K562 (cell line): ENCODE results near the gene RAB5A. TPM values are rescaled to one million over a fixed set of nuclear protein-coding genes. Genes with fewer than 3 reads are reported as not detected.
A peak's percentile ranks its signal among the peaks of the same experiment; 100 is the strongest.

Source experiments
- ARID4B ChIP-seq: sonication (generic); formaldehyde crosslinking; IDR thresholded peaks from 2 replicates; pipeline ENCODE4 v1.8.0; 2022; ENCODE audit warnings: mild to moderate bottlenecking, missing genetic modification reagents
- BDP1 ChIP-seq: IDR thresholded peaks from 3 replicates; pipeline ENCODE4 v1.6.1; 2011; ENCODE audit not compliant: insufficient read length, insufficient read depth
- BRD4 ChIP-seq: fragments of 200-600 bp; sonication (generic); IDR thresholded peaks from 2 replicates; pipeline ENCODE4 v1.6.1; 2017; ENCODE audit warnings: inconsistent platforms
- CBFA2T3 ChIP-seq: fragments of 450-650 bp; IDR thresholded peaks from 2 replicates; pipeline ENCODE4 v1.6.1; 2017
- CBX5 ChIP-seq: IDR thresholded peaks from 2 replicates; pipeline ENCODE4 v1.6.1; 2014; ENCODE audit warnings: low read depth, borderline replicate concordance
- CHCHD3 ChIP-seq: fragments of 250-450 bp; sonication (Bioruptor Pico); IDR thresholded peaks from 2 replicates; pipeline ENCODE4 v2.1.2; 2022; ENCODE audit warnings: mild to moderate bottlenecking
- GABPA ChIP-seq: fragments of 200-800 bp; sonication (Bioruptor generic); conservative IDR thresholded peaks from 2 replicates; pipeline ENCODE4 v1.6.1; 2016; ENCODE audit warnings: low read depth, missing genetic modification characterization, missing compliant biosample characterization
- GABPB1 ChIP-seq: sonication (generic); formaldehyde crosslinking; IDR thresholded peaks from 2 replicates; pipeline ENCODE4 v1.8.0; 2022; ENCODE audit warnings: mild to moderate bottlenecking, missing genetic modification reagents
- GATA2 ChIP-seq: sonication (generic); formaldehyde crosslinking; IDR thresholded peaks from 2 replicates; pipeline ENCODE4 v1.4.0; 2020; ENCODE audit warnings: mild to moderate bottlenecking, missing genetic modification reagents
- KDM1A ChIP-seq, 2 experiments: fragments of 450-650 bp; IDR thresholded peaks; 2 replicates each; pipeline ENCODE4 v1.6.1; 2016; ENCODE audit warnings: mild to moderate bottlenecking in 2 of 2
- KLF1 ChIP-seq: fragments of 450-650 bp; IDR thresholded peaks from 2 replicates; pipeline ENCODE4 v1.6.1; 2016; ENCODE audit warnings: missing genetic modification characterization, missing compliant biosample characterization
- MED1 ChIP-seq: sonication (generic); formaldehyde crosslinking; IDR thresholded peaks from 2 replicates; pipeline ENCODE4 v1.8.1; 2023; ENCODE audit warnings: missing genetic modification reagents, borderline replicate concordance
- MTA2 ChIP-seq: fragments of 450-650 bp; IDR thresholded peaks from 2 replicates; pipeline ENCODE4 v1.6.1; 2016; ENCODE audit warnings: low read depth
- NFRKB ChIP-seq: fragments of 450-650 bp; IDR thresholded peaks from 2 replicates; pipeline ENCODE4 v1.6.1; 2016; ENCODE audit warnings: low read depth
- RB1 ChIP-seq: fragments of 450-650 bp; IDR thresholded peaks from 2 replicates; pipeline ENCODE4 v1.6.1; 2017; ENCODE audit warnings: low read depth, mild to moderate bottlenecking
- SREBF2 ChIP-seq: sonication (generic); formaldehyde crosslinking; IDR thresholded peaks from 2 replicates; pipeline ENCODE4 v1.4.0; 2020; ENCODE audit warnings: mild to moderate bottlenecking, missing genetic modification reagents
- ZBTB33 ChIP-seq: sonication (generic); formaldehyde crosslinking; IDR thresholded peaks from 2 replicates; pipeline ENCODE4 v1.8.1; 2023; ENCODE audit warnings: mild to moderate bottlenecking, missing genetic modification reagents
- ZBTB5 ChIP-seq: fragments of 450-650 bp; IDR thresholded peaks from 2 replicates; pipeline ENCODE4 v1.6.1; 2017; ENCODE audit warnings: antibody characterized with exemption
- ZNF449 ChIP-seq: fragments of 250-450 bp; sonication (Bioruptor Pico); IDR thresholded peaks from 2 replicates; pipeline ENCODE4 v1.8.0; 2022; ENCODE audit warnings: moderate library complexity, mild to moderate bottlenecking, inconsistent platforms
- ZNF668 ChIP-seq: fragments of 250-450 bp; sonication (Bioruptor Pico); IDR thresholded peaks from 2 replicates; pipeline ENCODE4 v1.8.0; 2022; ENCODE audit warnings: mild to moderate bottlenecking, inconsistent platforms
- polyA plus RNA-seq, 8 experiments: library from polyadenylated mRNA; depleted of rRNA in 4 of 8; stranded (reverse) in 5 of 8; unstranded in 3 of 8; fragments of >200 nt; fragmentation: Nextera tagmentation in 2 of 8; fragmentation: Illumina TruSeq in 1 of 8; extraction: Ambion mirVana in 2 of 8; extraction: Trizol in 1 of 8; gene quantifications; 2 replicates each; pipeline versions ENCODE4 v1.2.1 to v1.2.3, GENCODE V29; 2011 to 2014; ENCODE audit warnings: inconsistent platforms in 1 of 8, missing spikeins in 1 of 8
- total RNA-seq, 7 experiments: library from RNA; depleted of rRNA in 6 of 7; stranded (reverse); fragments of >200 nt in 6 of 7; fragmentation: Illumina TruSeq in 2 of 7; extraction: Trizol in 2 of 7; gene quantifications; 2 replicates each; pipeline versions ENCODE4 v1.2.1 to v1.2.3, GENCODE V29; 2011 to 2021; ENCODE audit warnings: low replicate concordance in 1 of 7

The RAB5A gene
- total and polyA plus RNA-seq, 9 of the 15 experiments (the other 6 are each of a cell fraction or from before 2014, with no cell fraction given), result 28.3 to 64.2 (median 49.0) TPM

- no peak for TF ChIP-seq ZNF449 (CRISPR knock-in tag)
- TF ChIP-seq ARID4B (CRISPR knock-in tag), result no peak
- no peak for TF ChIP-seq ZBTB5
- no peak for TF ChIP-seq MED1 (CRISPR knock-in tag)
- TF ChIP-seq GATA2 (CRISPR knock-in tag), result peak; percentile 97
- TF ChIP-seq GABPA (tag), result 0 out of 2 replicates have a peak, but pooled peaks have one; percentile 36
- TF ChIP-seq CBX5, result no peak
- no peak for TF ChIP-seq KLF1 (tag)
- TF ChIP-seq BRD4, result no peak
- no peak for TF ChIP-seq ZNF668
- TF ChIP-seq KDM1A (IDR thresholded peaks at IDR 0.05), result peak; percentile 88 to 89
- peak; percentile 51; the same call in 1 of the 2 replicates for TF ChIP-seq RB1
- 0 out of 2 replicates have a peak, but pooled peaks have one; percentile 26 for TF ChIP-seq ZBTB33 (CRISPR knock-in tag)
- peak; percentile 99 for TF ChIP-seq CBFA2T3
- no peak for TF ChIP-seq SREBF2 (CRISPR knock-in tag)
- TF ChIP-seq BDP1, result no peak
- TF ChIP-seq CHCHD3 (CRISPR knock-in tag), result no peak
- no peak; the same call in 1 of the 2 replicates for TF ChIP-seq GABPB1 (CRISPR knock-in tag)
- TF ChIP-seq MTA2, result peak; percentile 99
- no peak; the same call in none of the 2 replicates for TF ChIP-seq NFRKB
Measured at GRCh38 chr3:20022954-20023622, 76.2 kb downstream of the RAB5A start (continued).
